HepG2 (cell line): ENCODE results near the gene CAPZA2. TPM values are rescaled to one million over a fixed set of nuclear protein-coding genes. Genes with fewer than 3 reads are reported as not detected.

Experiments used
- ATAC-seq: fragments of 200-7000 bp; cut with Tn5 transposase; 3 replicates; pipeline ENCODE4 v1.9.1; 2020; ENCODE audit warnings: mild to moderate bottlenecking, moderate library complexity
- BruUV-seq: library from RNA; stranded (reverse); fragments of 400-500 nt; replicated peaks from 2 replicates; lab custom pipeline; 2021; lab: Mats Ljungman, UMichigan
- CTCF ChIA-PET: fragments of 300-600 bp; formaldehyde crosslinking; extraction: SDS; loops from one replicate; lab custom pipeline; 2021; ENCODE audit warnings: low total read pairs, inconsistent platforms, low intra/inter-chr PET ratio; lab: Yijun Ruan, JAX
- POLR2A ChIA-PET: fragments of 350-600 bp; sonication (Branson Sonifier 250); formaldehyde crosslinking; loops from one replicate; lab custom pipeline; 2020; ENCODE audit warnings: antibody characterized with exemption, inconsistent platforms; lab: Yijun Ruan, JAX
- DNase-seq: peaks from one replicate; pipeline ENCODE4 v3.0.0-alpha.2; 2015; ENCODE audit warnings: low spot score
- FAIRE-seq: peaks from 3 replicates; lab custom pipeline; 2011; peaks lifted over from hg19 to GRCh38; lab: Jason Lieb, UNC
- H2AFZ ChIP-seq: one replicate; pipeline ENCODE4 v1.6.1; 2011; ENCODE audit warnings: low read length, inconsistent platforms
- H3K27ac ChIP-seq: fragments of 300-600 bp; 3 replicates; pipeline ENCODE4 v1.8.0; 2011; ENCODE audit warnings: mixed run types, mild to moderate bottlenecking, mixed read lengths, low read length, inconsistent platforms; ENCODE audit not compliant: insufficient read depth; ENCODE audit errors: extremely low read length
- H3K27me3 ChIP-seq, 2 experiments: fragments of 200-600 bp in 1 of 2; 2 replicates in 1 of 2; 3 replicates in 1 of 2; pipeline versions ENCODE4 v1.6.0 to v1.8.0; 2011; ENCODE audit warnings: low read length in 2 of 2, mild to moderate bottlenecking in 2 of 2, moderate library complexity in 2 of 2, inconsistent platforms in 1 of 2; ENCODE audit not compliant: insufficient read depth in 2 of 2, control insufficient read depth in 1 of 2
- H3K36me3 ChIP-seq, 2 experiments: fragments of 200-600 bp in 1 of 2; replicated peaks in 1 of 2; 2 replicates in 1 of 2; 3 replicates in 1 of 2; pipeline versions ENCODE4 v1.5.1 to v1.8.0; 2011; ENCODE audit warnings: low read length in 2 of 2, inconsistent platforms in 1 of 2; ENCODE audit not compliant: insufficient read depth in 2 of 2, control insufficient read depth in 1 of 2
- H3K4me1 ChIP-seq: 2 replicates; pipeline ENCODE4 v1.5.1; 2012; ENCODE audit warnings: low read length, inconsistent platforms; ENCODE audit not compliant: insufficient read depth
- H3K4me2 ChIP-seq: 2 replicates; pipeline ENCODE4 v1.6.0; 2011; ENCODE audit warnings: low read depth, low read length, inconsistent platforms
- H3K4me3 ChIP-seq, 3 experiments: fragments of 200-600 bp in 1 of 3; sonication (generic), shearing (Covaris generic) in 1 of 3; replicated peaks in 1 of 3; 2 replicates each; pipeline ENCODE4 v1.5.1; 2011 to 2016; ENCODE audit warnings: low read length in 3 of 3, inconsistent platforms in 2 of 3, low read depth in 2 of 3, mild to moderate bottlenecking in 2 of 3, control low read depth in 1 of 3, mixed read lengths in 1 of 3; ENCODE audit not compliant: insufficient read depth in 1 of 3
- H3K79me2 ChIP-seq: one replicate; pipeline ENCODE4 v1.6.1; 2011; ENCODE audit warnings: low read length, inconsistent platforms; ENCODE audit not compliant: insufficient read depth
- H3K9ac ChIP-seq: 2 replicates; pipeline ENCODE4 v1.6.0; 2011; ENCODE audit warnings: mild to moderate bottlenecking, low read depth, low read length, inconsistent platforms; ENCODE audit not compliant: insufficient read depth
- H3K9me3 ChIP-seq: 2 replicates; pipeline ENCODE4 v1.5.1; 2012; ENCODE audit warnings: mild to moderate bottlenecking, low read length
- H4K20me1 ChIP-seq: 2 replicates; pipeline ENCODE4 v1.6.0; 2011; ENCODE audit warnings: inconsistent platforms, mild to moderate bottlenecking, low read length, moderate library complexity; ENCODE audit not compliant: insufficient read depth
- GATA4 ChIP-seq: sonication (generic); IDR thresholded peaks from 2 replicates; pipeline ENCODE4 v1.6.1; 2016; ENCODE audit warnings: antibody characterized with exemption, low read depth, borderline replicate concordance
- YY1 ChIP-seq: IDR thresholded peaks from 2 replicates; pipeline ENCODE4 v1.6.1; 2011; ENCODE audit warnings: low read length, low read depth, moderate library complexity, mild to moderate bottlenecking; ENCODE audit not compliant: insufficient read depth, insufficient replicate concordance
- ZNF75D ChIP-seq: sonication (generic); formaldehyde crosslinking; IDR thresholded peaks from 2 replicates; pipeline ENCODE4 v1.8.1; 2023; ENCODE audit warnings: missing genetic modification reagents, mild to moderate bottlenecking, borderline replicate concordance
- WGBS: methylation state at CpG from one replicate; pipeline ENCODE4 v1.1.6; 2017; ENCODE audit warnings: low lambda C conversion rate; 5-methylcytosine and 5-hydroxymethylcytosine counted together
- in situ Hi-C: cut with HindIII; loops from 2 replicates; pipeline ENCODE4 v1.10.0; 2017; ENCODE audit warnings: low pct_unique_long_range_greater_than_20kb; ENCODE audit not compliant: extremely low pct_ligation_motif_present
- intact Hi-C: fragments of 100-400 bp; cut with micrococcal nuclease; formaldehyde crosslinking; loops from one replicate; pipeline ENCODE4 v1.10.0; 2022; ENCODE audit not compliant: unreplicated experiment
- polyA plus RNA-seq, 8 experiments: library from polyadenylated mRNA; depleted of rRNA in 3 of 8; stranded (reverse) in 7 of 8; unstranded in 1 of 8; fragments of >200 nt; fragmentation: Illumina TruSeq in 4 of 8; extraction: Trizol in 4 of 8; gene quantifications; 2 replicates each; pipeline versions ENCODE4 v1.2.1 to v1.2.3, GENCODE V29; 2011 to 2016; ENCODE audit warnings: low read depth in 4 of 8, missing spikeins in 1 of 8, mixed read lengths in 1 of 8; ENCODE audit not compliant: insufficient read depth in 1 of 8
- total RNA-seq, 5 experiments: library from RNA; depleted of rRNA; stranded (reverse); fragments of >200 nt; fragmentation: Illumina TruSeq; extraction: Trizol; gene quantifications; 2 replicates each; pipeline ENCODE4 v1.2.3, GENCODE V29; 2016; ENCODE audit warnings: low read depth in 1 of 5
- TF ChIP-seq, protein P1 (sequence below): sonication (generic); formaldehyde crosslinking; IDR thresholded peaks from 2 replicates; pipeline ENCODE4 v1.5.0; 2020; ENCODE audit warnings: mild to moderate bottlenecking, missing genetic modification reagents, borderline replicate concordance

The CAPZA2 gene
- total and polyA plus RNA-seq, 2 of the 13 experiments (the other 11 are each of a cell fraction or from before 2014, with no cell fraction given) = 38.4 to 199 TPM

DNA sequence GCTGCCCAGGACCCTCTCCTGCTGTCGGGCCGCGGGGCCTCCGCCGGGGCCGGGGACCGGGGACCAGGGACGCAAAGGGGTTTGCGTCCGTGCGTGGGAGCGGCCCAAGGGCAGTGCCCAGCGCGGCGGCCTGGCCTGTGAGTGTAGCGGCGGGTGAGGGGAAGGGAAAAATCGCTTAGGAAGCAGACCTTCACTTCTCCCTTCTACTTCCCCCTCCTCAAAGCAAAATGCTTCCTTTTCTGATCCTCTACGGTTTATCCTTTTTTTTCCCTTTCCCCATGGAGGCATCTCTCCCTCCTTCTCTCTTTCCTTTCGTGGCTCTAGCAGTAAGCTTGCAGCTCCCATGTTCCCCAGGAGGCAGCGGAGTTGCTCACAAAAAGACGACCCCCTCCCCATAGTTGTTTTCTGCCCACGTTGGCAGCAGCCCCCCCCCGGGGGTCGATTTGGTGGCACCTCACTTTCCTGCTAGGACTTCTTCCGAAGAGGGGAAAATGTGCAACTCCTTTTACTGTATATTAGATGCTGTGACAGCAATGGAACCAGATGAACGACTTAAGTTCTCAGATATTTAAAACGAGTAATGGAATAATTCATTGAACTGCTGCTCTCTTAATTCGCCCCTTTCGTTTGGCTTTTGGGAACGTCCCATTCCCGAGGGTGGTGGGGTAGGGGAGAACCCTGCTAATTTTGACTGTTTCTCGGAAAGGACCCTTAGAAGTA is 724 bp downstream of the CAPZA2 start (continued):
- TF ChIP-seq GATA4 = no peak

DNA sequence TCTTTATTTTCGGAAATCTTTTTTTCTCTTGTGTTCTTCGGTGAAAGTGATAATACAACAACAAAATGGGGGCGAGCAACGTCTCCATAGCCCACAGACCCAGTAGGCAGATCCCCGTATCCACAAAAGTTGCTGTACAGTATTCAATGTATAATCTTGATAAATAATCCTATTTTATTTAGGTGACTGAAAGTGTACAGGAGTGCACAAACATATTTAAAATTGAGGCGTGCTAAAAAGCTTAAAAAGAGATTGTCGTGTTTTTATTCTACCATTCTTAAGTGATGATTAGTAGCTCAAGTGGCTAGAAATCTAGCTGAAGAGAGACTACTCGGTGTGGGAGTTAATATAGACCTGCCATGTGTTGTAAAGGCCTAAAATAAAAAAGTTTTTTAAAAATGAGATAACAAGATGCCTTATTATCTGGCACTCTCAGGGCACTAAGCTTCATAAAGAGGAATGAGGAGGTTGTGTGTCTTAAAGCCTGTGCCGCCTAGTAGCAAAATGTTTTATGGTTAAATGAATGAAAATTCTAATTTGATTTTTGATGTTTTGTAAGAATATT is 1.6 kb downstream of the CAPZA2 start:
- H3K27me3 ChIP-seq = no peaks in the 10 kb centered on the region; a peak in 1 of 5 replicates
- no peak overlapping the region for H2AFZ ChIP-seq
- ChIA-PET POLR2A (interaction anchor here (1.4 kb wide), 1 partner anchor 53 kb away, joined by 4 read pairs; no protein-coding TSS in a partner anchor), CTCF (no interaction called here)
- WGBS = 8% methylated on average over 9 of the region's 9 CpGs
- peaks cover 48% of the 10 kb centered on the region for H3K4me1 ChIP-seq
- peaks cover 62% of the 10 kb centered on the region for H3K79me2 ChIP-seq
- H3K9me3 ChIP-seq = no peaks in the 10 kb centered on the region
- H3K4me2 ChIP-seq = peak overlapping the region; percentile 76
- BruUV-seq = no TSS peak
- DNase-seq (no peak), ATAC-seq (no peak), FAIRE-seq (no peak)
- peak overlapping the region; percentile 91 for H3K9ac ChIP-seq
- H3K27ac ChIP-seq = peak overlapping the region; percentile 74
- intact Hi-C loops = loop anchor here (2.0 to 10.0 kb wide), 2 partner anchors 19 to 51 kb away; no protein-coding TSS in a partner anchor
- H3K36me3 ChIP-seq = no peaks in the 10 kb centered on the region
- peak overlapping the region; percentile 88 to 98 (median 97); a peak in 5 of 6 replicates for H3K4me3 ChIP-seq
- peaks cover 41% of the 10 kb centered on the region for H4K20me1 ChIP-seq
- in situ Hi-C loops = no loop called here
- TF ChIP-seq ZNF75D (CRISPR knock-in tag) (no peak), YY1 (no peak)
- TF ChIP-seq, protein P1, sequence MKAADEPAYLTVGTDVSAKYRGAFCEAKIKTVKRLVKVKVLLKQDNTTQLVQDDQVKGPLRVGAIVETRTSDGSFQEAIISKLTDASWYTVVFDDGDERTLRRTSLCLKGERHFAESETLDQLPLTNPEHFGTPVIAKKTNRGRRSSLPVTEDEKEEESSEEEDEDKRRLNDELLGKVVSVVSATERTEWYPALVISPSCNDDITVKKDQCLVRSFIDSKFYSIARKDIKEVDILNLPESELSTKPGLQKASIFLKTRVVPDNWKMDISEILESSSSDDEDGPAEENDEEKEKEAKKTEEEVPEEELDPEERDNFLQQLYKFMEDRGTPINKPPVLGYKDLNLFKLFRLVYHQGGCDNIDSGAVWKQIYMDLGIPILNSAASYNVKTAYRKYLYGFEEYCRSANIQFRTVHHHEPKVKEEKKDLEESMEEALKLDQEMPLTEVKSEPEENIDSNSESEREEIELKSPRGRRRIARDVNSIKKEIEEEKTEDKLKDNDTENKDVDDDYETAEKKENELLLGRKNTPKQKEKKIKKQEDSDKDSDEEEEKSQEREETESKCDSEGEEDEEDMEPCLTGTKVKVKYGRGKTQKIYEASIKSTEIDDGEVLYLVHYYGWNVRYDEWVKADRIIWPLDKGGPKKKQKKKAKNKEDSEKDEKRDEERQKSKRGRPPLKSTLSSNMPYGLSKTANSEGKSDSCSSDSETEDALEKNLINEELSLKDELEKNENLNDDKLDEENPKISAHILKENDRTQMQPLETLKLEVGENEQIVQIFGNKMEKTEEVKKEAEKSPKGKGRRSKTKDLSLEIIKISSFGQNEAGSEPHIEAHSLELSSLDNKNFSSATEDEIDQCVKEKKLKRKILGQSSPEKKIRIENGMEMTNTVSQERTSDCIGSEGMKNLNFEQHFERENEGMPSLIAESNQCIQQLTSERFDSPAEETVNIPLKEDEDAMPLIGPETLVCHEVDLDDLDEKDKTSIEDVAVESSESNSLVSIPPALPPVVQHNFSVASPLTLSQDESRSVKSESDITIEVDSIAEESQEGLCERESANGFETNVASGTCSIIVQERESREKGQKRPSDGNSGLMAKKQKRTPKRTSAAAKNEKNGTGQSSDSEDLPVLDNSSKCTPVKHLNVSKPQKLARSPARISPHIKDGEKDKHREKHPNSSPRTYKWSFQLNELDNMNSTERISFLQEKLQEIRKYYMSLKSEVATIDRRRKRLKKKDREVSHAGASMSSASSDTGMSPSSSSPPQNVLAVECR = no peak
